GM18858 (cell line): ENCODE results near the gene HOXD12.

Experiments
- ATAC-seq: cut with Tn5 transposase; IDR thresholded peaks from one replicate; pipeline ENCODE4 v1.9.1; 2021; ENCODE audit not compliant: unreplicated experiment

Gene HOXD12

GRCh38 chr2:176105078-176105729 is 5.6 kb downstream of the HOXD12 start:
- ATAC-seq = no peak

- ATAC-seq = no peak
These were observed 6.4 kb downstream of the HOXD12 start for GRCh38 chr2:176105730-176106580.

GRCh38 chr2:176106581-176107539 is 7.3 kb downstream of the HOXD12 start, which contains the start of gene HOXD11:
Gene HOXD11, plus strand, starts transcription at chr2:176107280. Its CDS starts 76 bp downstream, at chr2:176107356.
- no peak for ATAC-seq

DNA sequence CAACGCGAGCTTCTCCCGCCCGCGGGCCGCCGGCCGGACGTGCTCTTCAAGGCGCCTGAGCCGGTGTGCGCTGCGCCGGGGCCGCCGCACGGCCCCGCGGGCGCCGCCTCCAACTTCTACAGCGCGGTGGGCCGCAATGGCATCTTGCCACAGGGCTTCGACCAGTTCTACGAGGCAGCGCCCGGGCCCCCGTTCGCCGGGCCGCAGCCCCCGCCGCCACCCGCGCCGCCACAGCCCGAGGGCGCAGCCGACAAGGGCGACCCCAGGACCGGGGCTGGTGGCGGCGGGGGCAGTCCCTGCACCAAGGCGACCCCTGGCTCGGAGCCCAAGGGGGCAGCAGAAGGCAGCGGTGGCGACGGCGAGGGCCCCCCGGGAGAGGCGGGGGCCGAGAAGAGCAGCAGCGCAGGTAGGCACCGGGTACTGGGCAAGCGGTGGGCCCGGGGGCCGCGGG is 8.2 kb downstream of the HOXD12 start:
- no peak for ATAC-seq

DNA sequence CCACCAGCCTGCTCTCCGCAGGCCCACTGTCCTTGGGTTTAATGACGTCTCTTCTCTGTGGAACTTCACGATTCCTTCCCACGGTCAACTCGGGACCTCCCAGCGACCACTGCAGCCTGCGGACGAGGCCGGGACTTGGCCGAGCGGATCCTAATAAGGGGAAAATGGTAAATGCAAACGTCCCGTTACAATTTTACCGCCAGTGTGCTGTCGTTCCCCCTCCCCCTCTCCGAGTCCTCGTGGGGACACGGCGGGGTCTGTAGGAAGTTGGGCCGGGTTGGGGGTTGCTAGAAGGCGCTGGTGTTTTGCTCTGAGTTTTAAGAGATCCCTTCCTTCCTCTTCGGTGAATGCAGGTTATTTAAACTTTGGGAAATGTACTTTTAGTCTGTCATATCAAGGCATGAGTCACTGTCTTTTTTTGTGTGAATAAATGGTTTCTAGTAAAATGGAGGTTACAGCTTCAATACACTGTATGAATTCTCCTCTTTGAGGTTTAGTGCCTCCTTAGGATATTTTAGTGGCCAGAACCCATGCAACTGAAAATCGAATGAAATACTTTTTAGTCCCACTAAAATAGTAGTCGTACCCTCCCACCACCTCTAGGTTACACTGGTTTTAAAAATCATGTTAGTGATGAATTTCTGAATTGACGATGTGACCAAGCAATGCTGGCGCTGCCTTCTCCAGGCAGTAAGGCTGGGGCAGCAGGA is 9.8 kb downstream of the HOXD12 start:
- no peak for ATAC-seq

DNA sequence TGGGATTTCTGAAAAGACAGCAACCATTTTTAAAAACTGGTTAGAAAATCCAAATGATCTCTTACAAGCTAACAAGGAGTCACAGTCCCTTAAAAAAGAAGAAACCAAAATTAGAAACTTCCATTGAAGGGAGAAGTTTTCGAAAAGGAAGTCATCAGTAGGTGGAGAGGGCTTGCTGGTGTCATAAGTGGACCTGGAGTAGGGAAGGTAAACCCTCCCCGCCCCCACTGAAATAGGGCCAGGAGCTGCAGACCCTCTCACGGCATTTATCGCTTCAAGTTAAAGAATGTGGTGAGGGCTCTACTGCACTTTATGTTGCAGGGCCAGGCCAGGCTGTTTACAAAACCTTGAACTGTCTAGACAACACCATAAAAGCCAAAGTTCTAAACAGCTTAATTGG is 10.4 kb downstream of the HOXD12 start:
- no peak for ATAC-seq

- ATAC-seq = no peak
These were observed 11.1 kb downstream of the HOXD12 start for GRCh38 chr2:176110415-176111308.

GRCh38 chr2:176111309-176111663 is 11.7 kb downstream of the HOXD12 start:
- ATAC-seq = no peak

DNA sequence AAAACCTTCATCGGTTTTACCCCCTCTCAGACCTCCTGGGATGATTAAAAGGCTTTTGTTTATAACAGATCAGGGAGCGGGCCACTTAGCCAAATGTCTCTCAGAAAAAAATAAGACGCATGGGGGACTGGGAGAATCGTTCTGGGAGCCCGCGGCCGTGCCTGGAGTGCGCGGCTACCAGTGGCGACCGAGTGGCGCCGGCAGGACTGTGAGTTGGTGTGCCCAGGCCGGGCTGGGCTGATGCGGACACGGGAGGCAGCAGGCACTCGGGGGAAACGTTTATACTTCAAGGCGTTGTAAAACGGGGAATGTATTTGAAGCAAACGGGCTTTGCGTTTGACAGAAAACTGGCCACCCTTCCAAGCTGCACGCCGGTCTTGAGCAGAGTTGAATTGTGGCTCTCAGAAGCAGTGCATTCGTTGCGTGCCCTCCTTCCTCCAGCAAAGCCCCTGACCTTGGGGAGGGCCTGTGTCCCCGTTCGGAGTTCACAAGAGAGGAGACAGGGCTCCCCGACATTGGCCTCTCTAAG is 12.3 kb downstream of the HOXD12 start:
- no peak for ATAC-seq

- ATAC-seq = no peak
These were observed 13.0 kb downstream of the HOXD12 start for GRCh38 chr2:176112375-176113302.

DNA sequence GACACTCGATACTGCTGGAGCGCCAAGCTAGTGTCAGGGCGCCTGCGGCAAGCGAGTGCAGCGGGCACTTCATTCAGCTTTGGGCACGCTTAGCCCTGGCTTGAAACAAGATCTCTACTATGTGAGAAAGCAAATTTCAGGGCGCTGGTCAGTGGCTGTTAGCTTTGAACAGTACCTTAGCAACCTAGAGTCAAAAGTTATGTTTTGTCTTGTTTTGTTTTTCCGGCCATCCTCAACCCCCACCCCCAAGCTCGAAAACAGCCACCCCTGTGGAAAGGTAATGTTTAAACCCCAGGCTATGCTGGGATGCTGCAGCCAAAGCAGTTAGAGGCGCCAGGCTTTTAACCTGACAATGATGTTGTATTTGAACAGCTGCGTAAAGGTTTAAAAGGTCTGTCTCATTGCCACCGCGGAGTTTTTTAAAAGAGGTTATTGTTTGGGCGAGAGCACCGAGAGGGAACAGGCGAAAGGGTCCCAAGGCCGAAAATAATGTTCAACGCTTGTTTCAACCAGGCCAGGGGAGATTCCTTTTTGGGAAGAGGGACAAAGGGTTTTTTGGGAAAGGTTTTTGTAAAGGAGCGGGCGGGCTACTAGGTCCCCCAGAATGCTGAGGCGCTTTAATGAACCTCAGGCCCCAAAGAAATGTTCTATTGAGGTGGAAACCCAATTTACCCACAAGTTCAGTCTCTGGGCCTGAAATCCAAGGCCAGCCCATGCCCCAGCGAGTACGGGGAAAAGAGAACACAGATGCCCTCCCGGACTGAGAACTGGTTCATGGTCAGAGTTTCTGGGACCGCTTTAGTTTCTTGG is 14.7 kb downstream of the HOXD12 start:
- ATAC-seq = no peak

DNA sequence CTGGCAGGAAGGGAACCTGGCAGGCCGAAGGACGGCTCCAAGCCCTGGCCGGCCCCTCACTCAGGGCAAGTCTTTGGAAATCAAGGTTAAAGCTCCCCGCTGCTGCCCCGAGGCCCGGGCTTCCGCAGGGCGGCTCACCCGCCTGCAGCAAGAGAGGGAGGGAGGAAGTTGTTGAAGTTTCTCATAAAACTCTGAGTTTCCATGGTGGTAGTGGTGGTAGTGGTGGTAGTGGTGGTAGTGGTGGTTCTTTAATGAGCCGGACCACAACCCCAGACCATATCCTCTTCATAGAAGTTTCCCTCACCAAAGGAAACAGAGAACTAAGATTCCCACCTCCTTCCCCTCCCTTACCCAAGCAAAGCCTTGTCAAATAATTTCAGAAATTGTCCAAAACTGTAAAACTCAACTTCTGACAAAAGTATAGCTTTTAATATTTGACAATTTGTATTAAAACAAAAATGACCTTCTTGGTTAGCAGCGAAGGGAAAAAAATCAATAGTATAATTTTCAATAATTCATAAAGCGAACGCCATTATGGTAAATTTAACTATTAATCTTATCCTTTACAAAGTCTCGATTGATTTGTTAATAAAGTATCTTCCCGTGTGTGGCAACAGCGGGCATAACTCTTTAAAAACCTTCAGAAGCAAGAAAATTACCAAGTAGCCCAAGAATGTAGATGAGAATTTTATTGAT is 15.5 kb downstream of the HOXD12 start:
- no peak for ATAC-seq

GRCh38 chr2:176115883-176116813 is 16.6 kb downstream of the HOXD12 start, which contains the start of gene HOXD10:
Gene HOXD10, plus strand, starts transcription at chr2:176116778. Its CDS starts 56 bp downstream, at chr2:176116834.
- ATAC-seq = no peak

DNA sequence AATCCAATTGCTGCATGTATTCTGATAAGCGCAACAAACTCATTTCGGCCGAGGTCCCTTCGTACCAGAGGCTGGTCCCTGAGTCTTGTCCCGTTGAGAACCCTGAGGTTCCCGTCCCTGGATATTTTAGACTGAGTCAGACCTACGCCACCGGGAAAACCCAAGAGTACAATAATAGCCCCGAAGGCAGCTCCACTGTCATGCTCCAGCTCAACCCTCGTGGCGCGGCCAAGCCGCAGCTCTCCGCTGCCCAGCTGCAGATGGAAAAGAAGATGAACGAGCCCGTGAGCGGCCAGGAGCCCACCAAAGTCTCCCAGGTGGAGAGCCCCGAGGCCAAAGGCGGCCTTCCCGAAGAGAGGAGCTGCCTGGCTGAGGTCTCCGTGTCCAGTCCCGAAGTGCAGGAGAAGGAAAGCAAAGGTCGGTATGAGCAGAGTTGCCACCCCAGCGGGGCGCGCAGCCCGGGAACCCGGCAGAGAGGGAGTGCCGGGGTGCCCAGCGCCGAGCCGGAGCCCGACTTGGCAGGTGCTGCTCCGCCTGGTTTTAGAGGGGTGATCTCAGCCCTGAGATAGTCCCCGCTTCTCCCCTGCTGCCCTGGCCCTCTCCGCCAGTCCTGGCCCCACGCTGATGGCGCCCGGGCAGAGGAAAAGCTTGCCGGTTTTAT is 17.7 kb downstream of the HOXD12 start:
- ATAC-seq = no peak

- no peak for ATAC-seq
These were observed 18.3 kb downstream of the HOXD12 start for GRCh38 chr2:176117823-176118371.
